OCI-LY1 (cell line): ENCODE results near the gene CBLIF.
"Not testable (repeated sequence)": the region's sequence is repeated elsewhere in the genome, so short reads cannot be mapped to it uniquely, and the experiment has no call there.

Source experiments
- H2AFZ ChIP-seq: fragments of 200-600 bp; sonication (generic), shearing (Covaris generic); 2 replicates; pipeline ENCODE4 v1.6.0; 2014; ENCODE audit warnings: antibody characterized with exemption, mild to moderate bottlenecking, low read length
- H3F3A ChIP-seq: fragments of 200-600 bp; sonication (generic), shearing (Covaris generic); 2 replicates; pipeline ENCODE4 v1.6.0; 2014; ENCODE audit warnings: mild to moderate bottlenecking, antibody characterized with exemption, low read length, moderate library complexity; ENCODE audit not compliant: insufficient read depth
- H3K27ac ChIP-seq: fragments of 200-600 bp; sonication (generic); 2 replicates; pipeline ENCODE4 v1.5.1; 2014; ENCODE audit warnings: low read length, mixed run types, mild to moderate bottlenecking, low read depth; ENCODE audit not compliant: poor library complexity, severe bottlenecking
- H3K27me3 ChIP-seq: fragments of 200-600 bp; sonication (generic); 2 replicates; pipeline ENCODE4 v1.6.0; 2014; ENCODE audit warnings: antibody characterized with exemption, mild to moderate bottlenecking, low read length, moderate library complexity; ENCODE audit not compliant: insufficient read depth
- H3K36me3 ChIP-seq: fragments of 200-600 bp; sonication (generic); 2 replicates; pipeline ENCODE4 v1.6.1; 2014; ENCODE audit warnings: mild to moderate bottlenecking, antibody characterized with exemption, low read length, moderate library complexity, mixed read lengths; ENCODE audit not compliant: insufficient read depth
- H3K4me1 ChIP-seq: fragments of 200-600 bp; sonication (generic); 2 replicates; pipeline ENCODE4 v1.5.1; 2014; ENCODE audit warnings: mild to moderate bottlenecking, low read length, moderate library complexity; ENCODE audit not compliant: insufficient read depth, severe bottlenecking
- H3K4me2 ChIP-seq: fragments of 200-600 bp; sonication (generic), shearing (Covaris generic); 2 replicates; pipeline ENCODE4 v1.6.1; 2014; ENCODE audit warnings: low read length
- H3K4me3 ChIP-seq: fragments of 200-600 bp; sonication (generic); 2 replicates; pipeline ENCODE4 v1.5.1; 2014; ENCODE audit warnings: low read length, low read depth, mild to moderate bottlenecking, mixed read lengths; ENCODE audit not compliant: poor library complexity, severe bottlenecking
- H3K79me2 ChIP-seq: fragments of 200-600 bp; shearing (Covaris generic); 2 replicates; pipeline ENCODE4 v1.6.1; 2016; ENCODE audit warnings: mixed run types, low read length, mixed read lengths; ENCODE audit not compliant: insufficient read depth
- H3K9ac ChIP-seq: fragments of 200-600 bp; sonication (generic), shearing (Covaris generic); 2 replicates; pipeline ENCODE4 v1.6.1; 2014; ENCODE audit warnings: mild to moderate bottlenecking, low read length, mixed read lengths
- H3K9me2 ChIP-seq: fragments of 200-600 bp; sonication (generic), shearing (Covaris generic); 2 replicates; pipeline ENCODE4 v1.6.1; 2014; ENCODE audit warnings: low read depth, mild to moderate bottlenecking, low read length, mixed read lengths
- H3K9me3 ChIP-seq: fragments of 200-600 bp; shearing (Covaris generic); 2 replicates; pipeline ENCODE4 v1.6.1; 2014; ENCODE audit warnings: low read length, mixed read lengths
- H4K20me1 ChIP-seq: fragments of 200-600 bp; sonication (generic), shearing (Covaris generic); 2 replicates; pipeline ENCODE4 v1.6.0; 2016; ENCODE audit warnings: mild to moderate bottlenecking, low read length; ENCODE audit not compliant: insufficient read depth
- EZH2 ChIP-seq: fragments of 200-600 bp; sonication (generic), shearing (Covaris generic); IDR thresholded peaks from 2 replicates; pipeline ENCODE4 v1.8.0; 2017; ENCODE audit warnings: borderline replicate concordance, mixed run types, mild to moderate bottlenecking, antibody characterized with exemption, low read length, moderate library complexity, mixed read lengths
- TF ChIP-seq, protein P1 (sequence below): fragments of 200-600 bp; sonication (generic), shearing (Covaris generic); IDR thresholded peaks from 2 replicates; pipeline ENCODE4 v1.5.1; 2017; ENCODE audit warnings: mild to moderate bottlenecking, antibody characterized with exemption, low read length, moderate library complexity, mixed read lengths

Gene CBLIF

GRCh38 chr11:59791639-59792038 is 53.7 kb downstream of the CBLIF start:
- no peaks in the 10 kb centered on the region for H4K20me1 ChIP-seq
- no peak overlapping the region for H3K4me3 ChIP-seq
- no peak overlapping the region for H3K9ac ChIP-seq
- H3K4me2 ChIP-seq: no peak overlapping the region
- H3K4me1 ChIP-seq: no peaks in the 10 kb centered on the region
- H3F3A ChIP-seq: no peaks in the 10 kb centered on the region
- no peak for TF ChIP-seq EZH2
- TF ChIP-seq, protein P1, sequence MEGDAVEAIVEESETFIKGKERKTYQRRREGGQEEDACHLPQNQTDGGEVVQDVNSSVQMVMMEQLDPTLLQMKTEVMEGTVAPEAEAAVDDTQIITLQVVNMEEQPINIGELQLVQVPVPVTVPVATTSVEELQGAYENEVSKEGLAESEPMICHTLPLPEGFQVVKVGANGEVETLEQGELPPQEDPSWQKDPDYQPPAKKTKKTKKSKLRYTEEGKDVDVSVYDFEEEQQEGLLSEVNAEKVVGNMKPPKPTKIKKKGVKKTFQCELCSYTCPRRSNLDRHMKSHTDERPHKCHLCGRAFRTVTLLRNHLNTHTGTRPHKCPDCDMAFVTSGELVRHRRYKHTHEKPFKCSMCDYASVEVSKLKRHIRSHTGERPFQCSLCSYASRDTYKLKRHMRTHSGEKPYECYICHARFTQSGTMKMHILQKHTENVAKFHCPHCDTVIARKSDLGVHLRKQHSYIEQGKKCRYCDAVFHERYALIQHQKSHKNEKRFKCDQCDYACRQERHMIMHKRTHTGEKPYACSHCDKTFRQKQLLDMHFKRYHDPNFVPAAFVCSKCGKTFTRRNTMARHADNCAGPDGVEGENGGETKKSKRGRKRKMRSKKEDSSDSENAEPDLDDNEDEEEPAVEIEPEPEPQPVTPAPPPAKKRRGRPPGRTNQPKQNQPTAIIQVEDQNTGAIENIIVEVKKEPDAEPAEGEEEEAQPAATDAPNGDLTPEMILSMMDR: no peak
- no peaks in the 10 kb centered on the region for H3K9me2 ChIP-seq
- no peaks in the 10 kb centered on the region for H3K9me3 ChIP-seq
- no peaks in the 10 kb centered on the region for H3K36me3 ChIP-seq
- H3K27ac ChIP-seq: no peak overlapping the region
- no peaks in the 10 kb centered on the region for H3K79me2 ChIP-seq
- H2AFZ ChIP-seq: no peak overlapping the region
- no peaks in the 10 kb centered on the region for H3K27me3 ChIP-seq

- Histone ChIP-seq H3K4me1 (no peaks in the 10 kb centered on the region), H3K9ac (no peak overlapping the region), H3K9me2 (no peaks in the 10 kb centered on the region), H4K20me1 (no peaks in the 10 kb centered on the region), H3K9me3 (peaks cover 9% of the 10 kb centered on the region), H3K27ac (no peak overlapping the region), H3K4me2 (no peak overlapping the region), H2AFZ (no peak overlapping the region), H3K27me3 (no peaks in the 10 kb centered on the region), H3K4me3 (no peak overlapping the region), H3K79me2 (no peaks in the 10 kb centered on the region), H3K36me3 (no peaks in the 10 kb centered on the region; the same call in 1 of the 2 replicates), H3F3A (no peaks in the 10 kb centered on the region)
- no peak for TF ChIP-seq EZH2
- TF ChIP-seq, protein P1: no peak
These were observed 57.5 kb downstream of the CBLIF start for GRCh38 chr11:59787816-59788215.

GRCh38 chr11:59787255-59787588 is 58.1 kb downstream of the CBLIF start:
- H3K79me2 ChIP-seq: no peaks in the 10 kb centered on the region
- H3K4me2 ChIP-seq: no peak overlapping the region
- H3K9ac ChIP-seq: no peak overlapping the region
- H3K4me1 ChIP-seq: no peaks in the 10 kb centered on the region
- H3K9me2 ChIP-seq: no peaks in the 10 kb centered on the region
- H3K9me3 ChIP-seq: peaks cover 9% of the 10 kb centered on the region
- H3K4me3 ChIP-seq: no peak overlapping the region
- no peaks in the 10 kb centered on the region for H3K27me3 ChIP-seq
- no peaks in the 10 kb centered on the region for H4K20me1 ChIP-seq
- H2AFZ ChIP-seq: no peak overlapping the region
- H3K36me3 ChIP-seq: no peaks in the 10 kb centered on the region; the same call in 1 of the 2 replicates
- H3F3A ChIP-seq: no peaks in the 10 kb centered on the region
- no peak for TF ChIP-seq EZH2
- H3K27ac ChIP-seq: no peak overlapping the region

DNA sequence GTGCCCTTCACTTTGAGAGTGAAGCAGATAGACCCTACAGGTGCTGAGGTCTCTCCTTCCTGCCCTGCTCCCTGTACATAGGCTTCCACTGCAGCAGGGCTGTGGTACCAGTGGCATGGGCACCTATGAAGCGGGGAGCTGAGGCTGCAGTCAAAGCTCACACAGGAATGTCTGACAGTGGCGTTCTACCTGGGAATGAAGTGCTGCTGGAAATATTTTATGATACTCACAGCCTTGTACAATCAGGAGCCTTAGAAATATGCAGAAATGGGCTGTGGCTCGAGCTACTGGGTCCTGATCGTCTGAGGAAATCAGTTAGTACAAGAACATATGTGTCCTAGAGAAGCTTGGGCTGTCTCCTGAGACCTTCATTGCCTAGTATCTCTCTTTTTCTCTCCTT is 59.5 kb downstream of the CBLIF start:
- no peaks in the 10 kb centered on the region for H3K79me2 ChIP-seq
- no peaks in the 10 kb centered on the region for H3F3A ChIP-seq
- no peak overlapping the region for H3K4me3 ChIP-seq
- H3K4me2 ChIP-seq: no peak overlapping the region
- TF ChIP-seq, protein P1: no peak
- TF ChIP-seq EZH2: no peak
- no peak overlapping the region for H3K9ac ChIP-seq
- H2AFZ ChIP-seq: no peak overlapping the region
- H3K36me3 ChIP-seq: no peaks in the 10 kb centered on the region; the same call in 1 of the 2 replicates
- H3K27me3 ChIP-seq: no peaks in the 10 kb centered on the region
- peaks cover 9% of the 10 kb centered on the region for H3K9me3 ChIP-seq
- no peaks in the 10 kb centered on the region for H4K20me1 ChIP-seq
- H3K4me1 ChIP-seq: no peaks in the 10 kb centered on the region
- H3K9me2 ChIP-seq: no peaks in the 10 kb centered on the region
- H3K27ac ChIP-seq: no peak overlapping the region

- H3K4me2 ChIP-seq, H3K79me2 ChIP-seq, H3K4me3 ChIP-seq, H3K9me2 ChIP-seq, H3F3A ChIP-seq, H2AFZ ChIP-seq, H4K20me1 ChIP-seq, H3K9ac ChIP-seq, H3K4me1 ChIP-seq, H3K27ac ChIP-seq, H3K9me3 ChIP-seq, H3K36me3 ChIP-seq, H3K27me3 ChIP-seq: not testable (repeated sequence)
These were observed 60.9 kb downstream of the CBLIF start for GRCh38 chr11:59784441-59784840.
